ENCODE measurements around the gene FNBP1L. TPM values are rescaled to one million over a fixed set of nuclear protein-coding genes. Genes with fewer than 3 reads are reported as not detected.

Gene FNBP1L
- total RNA-seq, 2 experiments from 2014 or later = 0.13 TPM

GRCh38 chr1:93411000-93411399 lies 36.9 kb upstream of the FNBP1L start:
- Histone ChIP-seq H3K4me3 (ENCODE audit: low read depth, low read length, poor library complexity, severe bottlenecking) (no peak overlapping the region), H3K9me3 (ENCODE audit: low read length) (peaks cover 6% of the 10 kb centered on the region; the same call in 1 of the 2 replicates), H3K4me2 (ENCODE audit: low read length) (no peak overlapping the region), H4K20me1 (ENCODE audit: insufficient read depth, low read length) (no peaks in the 10 kb centered on the region), H3K9me2 (ENCODE audit: insufficient read depth, low read length) (no peaks in the 10 kb centered on the region), H3K4me1 (ENCODE audit: insufficient read depth, low read length, poor library complexity, severe bottlenecking) (no peaks in the 10 kb centered on the region), H2AFZ (ENCODE audit: low read length) (no peak overlapping the region), H3K79me2 (ENCODE audit: insufficient read depth, low read depth, low read length) (no peaks in the 10 kb centered on the region), H3K27ac (ENCODE audit: low read depth, low read length, poor library complexity, severe bottlenecking) (no peak overlapping the region), H3K36me3 (ENCODE audit: insufficient read depth, low read length) (no peaks in the 10 kb centered on the region)
- no peak for DNase-seq (ENCODE audit: low spot score)
- TF ChIP-seq EZH2phosphoT487 (IDR thresholded peaks at IDR 0.05; ENCODE audit: borderline replicate concordance, low read depth, low read length) = no peak
- CTCF ChIA-PET (ENCODE audit: unreplicated experiment) = no interaction called here
- no TSS peak for BruUV-seq (replicated peaks)
- intact Hi-C loops (cut with micrococcal nuclease; ENCODE audit: unreplicated experiment) = no loop called here
- POLR2A ChIA-PET = no interaction called here

GRCh38 chr1:93414749-93415148 lies 33.2 kb upstream of the FNBP1L start:
- H3K4me1 ChIP-seq (ENCODE audit: insufficient read depth, low read length, poor library complexity, severe bottlenecking) = no peaks in the 10 kb centered on the region
- no peak overlapping the region for H3K4me2 ChIP-seq (ENCODE audit: low read length)
- no peaks in the 10 kb centered on the region for H3K36me3 ChIP-seq (ENCODE audit: insufficient read depth, low read length)
- ChIA-PET CTCF (ENCODE audit: unreplicated experiment) (interaction anchor here (0.6 kb wide), 1 partner anchor 10 kb away, joined by 3 read pairs; no protein-coding TSS in a partner anchor), POLR2A (interaction anchor here (0.7 to 0.9 kb wide), 4 partner anchors 15 to 83 kb away, joined by 3 read pairs; no protein-coding TSS in a partner anchor)
- no peak overlapping the region for H3K27ac ChIP-seq (ENCODE audit: low read depth, low read length, poor library complexity, severe bottlenecking)
- H3K9me2 ChIP-seq (ENCODE audit: insufficient read depth, low read length) = no peaks in the 10 kb centered on the region
- H3K79me2 ChIP-seq (ENCODE audit: insufficient read depth, low read depth, low read length) = no peaks in the 10 kb centered on the region
- DNase-seq (ENCODE audit: low spot score) = no peak
- H2AFZ ChIP-seq (ENCODE audit: low read length) = no peak overlapping the region
- no peaks in the 10 kb centered on the region for H3K9me3 ChIP-seq (ENCODE audit: low read length)
- intact Hi-C loops (cut with micrococcal nuclease; ENCODE audit: unreplicated experiment) = no loop called here
- TF ChIP-seq CTCF (conservative IDR thresholded peaks at IDR 0.05; ENCODE audit: low read length) (no peak), EZH2phosphoT487 (IDR thresholded peaks at IDR 0.05; ENCODE audit: borderline replicate concordance, low read depth, low read length) (no peak)
- no peaks in the 10 kb centered on the region for H4K20me1 ChIP-seq (ENCODE audit: insufficient read depth, low read length)
- no peak overlapping the region for H3K4me3 ChIP-seq (ENCODE audit: low read depth, low read length, poor library complexity, severe bottlenecking)
- BruUV-seq (replicated peaks) = no TSS peak

GRCh38 chr1:93415296-93415695 lies 32.6 kb upstream of the FNBP1L start:
- H3K4me2 ChIP-seq (ENCODE audit: low read length) = no peak overlapping the region
- intact Hi-C loops (cut with micrococcal nuclease; ENCODE audit: unreplicated experiment) = no loop called here
- H3K4me1 ChIP-seq (ENCODE audit: insufficient read depth, low read length, poor library complexity, severe bottlenecking) = no peaks in the 10 kb centered on the region
- no TSS peak for BruUV-seq (replicated peaks)
- no peaks in the 10 kb centered on the region for H3K79me2 ChIP-seq (ENCODE audit: insufficient read depth, low read depth, low read length)
- H3K9me3 ChIP-seq (ENCODE audit: low read length) = no peaks in the 10 kb centered on the region
- TF ChIP-seq EZH2phosphoT487 (IDR thresholded peaks at IDR 0.05; ENCODE audit: borderline replicate concordance, low read depth, low read length) = no peak
- no peak overlapping the region for H3K4me3 ChIP-seq (ENCODE audit: low read depth, low read length, poor library complexity, severe bottlenecking)
- ChIA-PET POLR2A (interaction anchor here (0.6 to 0.9 kb wide), 5 partner anchors 14 to 83 kb away, joined by 3 read pairs; no protein-coding TSS in a partner anchor), CTCF (ENCODE audit: unreplicated experiment) (interaction anchor here (0.6 kb wide), 1 partner anchor 9 kb away, joined by 3 read pairs; no protein-coding TSS in a partner anchor)
- DNase-seq (ENCODE audit: low spot score) = no peak
- no peak overlapping the region for H2AFZ ChIP-seq (ENCODE audit: low read length)
- H3K36me3 ChIP-seq (ENCODE audit: insufficient read depth, low read length) = no peaks in the 10 kb centered on the region
- H4K20me1 ChIP-seq (ENCODE audit: insufficient read depth, low read length) = no peaks in the 10 kb centered on the region
- H3K9me2 ChIP-seq (ENCODE audit: insufficient read depth, low read length) = no peaks in the 10 kb centered on the region
- no peak overlapping the region for H3K27ac ChIP-seq (ENCODE audit: low read depth, low read length, poor library complexity, severe bottlenecking)

Measured in OCI-LY7 (cell line).